Erythroblast (primary cell): Measurements from ENCODE around the gene JSRP1.

Experiments
- GATA1 ChIP-seq: IDR thresholded peaks from 2 replicates; pipeline ENCODE4 v1.6.1; 2011; ENCODE audit warnings: low read depth, mild to moderate bottlenecking, control low read depth, low read length, moderate library complexity
- POLR2A ChIP-seq: IDR thresholded peaks from 2 replicates; pipeline ENCODE4 v1.6.1; 2011; ENCODE audit warnings: mild to moderate bottlenecking, low read length

- TF ChIP-seq POLR2A, result no peak
- no peak for TF ChIP-seq GATA1
These were observed 12.1 kb downstream of the JSRP1 start for GRCh38 chr19:2244125-2244411.
